Measurements from ENCODE around the gene LY6G6F. TPM values are rescaled to one million over a fixed set of nuclear protein-coding genes. Genes with fewer than 3 reads are reported as not detected.

LY6G6F gene
- total and polyA plus RNA-seq, 2 of the 13 experiments (the other 11 are each of a cell fraction or from before 2014, with no cell fraction given), result not detected

GRCh38 chr6:31736768-31737314, 30.2 kb downstream of the LY6G6F start (continued):
- no peak for TF ChIP-seq FOXP4 (CRISPR knock-in tag; IDR thresholded peaks at IDR 0.05)
- no peak for TF ChIP-seq ZNF749 (CRISPR knock-in tag; IDR thresholded peaks at IDR 0.05; ENCODE audit: borderline replicate concordance)
- no peak for TF ChIP-seq ZNF329 (CRISPR knock-in tag; IDR thresholded peaks at IDR 0.05; ENCODE audit: low read depth)
- TF ChIP-seq MEIS2 (CRISPR knock-in tag; IDR thresholded peaks at IDR 0.05), result no peak
- no peak for TF ChIP-seq KLF9 (CRISPR knock-in tag; IDR thresholded peaks at IDR 0.05; ENCODE audit: low read depth)
- TF ChIP-seq IKZF5 (CRISPR knock-in tag; IDR thresholded peaks at IDR 0.05), result peak; percentile 15; the same call in 1 of the 2 replicates
- TF ChIP-seq AGO2 (optimal IDR thresholded peaks at IDR 0.05; ENCODE audit: low read depth, low read length), result no peak
- TF ChIP-seq ZNF674 (CRISPR knock-in tag; IDR thresholded peaks at IDR 0.05; ENCODE audit: low read depth), result 0 out of 2 replicates have a peak, but pooled peaks have one; percentile 67
- no peak for TF ChIP-seq TMF1 (CRISPR knock-in tag; IDR thresholded peaks at IDR 0.05; ENCODE audit: low read depth)
- TF ChIP-seq SKI (IDR thresholded peaks at IDR 0.05; ENCODE audit: partially characterized antibody), result no peak
- 0 out of 2 replicates have a peak, but pooled peaks have one; percentile 8 for TF ChIP-seq ATF5 (CRISPR knock-in tag; IDR thresholded peaks at IDR 0.05; ENCODE audit: low read depth)
- TF ChIP-seq ZNF362 (CRISPR knock-in tag; IDR thresholded peaks at IDR 0.05; ENCODE audit: borderline replicate concordance), result no peak
- TF ChIP-seq LRRFIP1 (CRISPR knock-in tag; conservative IDR thresholded peaks at IDR 0.05), result no peak
- TF ChIP-seq ZNF672 (CRISPR knock-in tag; IDR thresholded peaks at IDR 0.05), result no peak
- TF ChIP-seq ZZZ3 (CRISPR knock-in tag; IDR thresholded peaks at IDR 0.05; ENCODE audit: borderline replicate concordance), result no peak
- TF ChIP-seq ZBTB21 (CRISPR knock-in tag; IDR thresholded peaks at IDR 0.05), result no peak
- no peak for TF ChIP-seq MAF1 (CRISPR knock-in tag; IDR thresholded peaks at IDR 0.05; ENCODE audit: borderline replicate concordance)
- TF ChIP-seq HOXA3 (CRISPR knock-in tag; IDR thresholded peaks at IDR 0.05), result no peak
- no peak for TF ChIP-seq JARID2 (CRISPR knock-in tag; IDR thresholded peaks at IDR 0.05; ENCODE audit: insufficient replicate concordance)
- no peak for TF ChIP-seq ZNF251 (CRISPR knock-in tag; IDR thresholded peaks at IDR 0.05)
- TF ChIP-seq TFDP2 (CRISPR knock-in tag; IDR thresholded peaks at IDR 0.05), result no peak
